GM12878 (cell line): Measurements from ENCODE around the gene IFI44L. TPM values are rescaled to one million over a fixed set of nuclear protein-coding genes. Genes with fewer than 3 reads are reported as not detected.

Experiments used
- ATAC-seq: fragments of 200-7000 bp; cut with Tn5 transposase; 3 replicates; pipeline ENCODE4 v1.9.1; 2020; ENCODE audit warnings: mild to moderate bottlenecking, moderate library complexity
- BruUV-seq: library from RNA; stranded (reverse); fragments of 400-500 nt; replicated peaks from 2 replicates; lab custom pipeline; 2021; lab: Mats Ljungman, UMichigan
- CTCF ChIA-PET: fragments of 300-600 bp; sonication (Branson Sonifier 250); formaldehyde crosslinking; extraction: SDS; loops from one replicate; lab custom pipeline; 2021; ENCODE audit warnings: inconsistent platforms; lab: Yijun Ruan, JAX
- POLR2A ChIA-PET: fragments of 350-600 bp; formaldehyde crosslinking; extraction: SDS; loops from one replicate; lab custom pipeline; 2021; ENCODE audit warnings: inconsistent platforms; lab: Charles Lee
- RAD21 ChIA-PET: fragments of 300-600 bp; sonication (Branson Sonifier 250); formaldehyde crosslinking; loops from one replicate; lab custom pipeline; 2023; ENCODE audit warnings: antibody characterized with exemption; ENCODE audit not compliant: unreplicated experiment; lab: Charles Lee
- SMC1A ChIA-PET: fragments of 300-600 bp; sonication (Branson Sonifier 250); formaldehyde crosslinking; loops from one replicate; lab custom pipeline; 2023; ENCODE audit not compliant: unreplicated experiment, uncharacterized antibody; lab: Charles Lee
- DNase-seq: peaks from one replicate; pipeline ENCODE4 v3.0.0-alpha.2; 2011; ENCODE audit warnings: low read depth, low spot score
- FAIRE-seq: peaks from 3 replicates; lab custom pipeline; 2011; peaks lifted over from hg19 to GRCh38; lab: Jason Lieb, UNC
- H2AFZ ChIP-seq: 2 replicates; pipeline ENCODE4 v1.6.0; 2011; ENCODE audit warnings: low read depth, low read length, control low read depth; ENCODE audit not compliant: control insufficient read depth
- H3K27ac ChIP-seq: 2 replicates; pipeline ENCODE4 v1.5.1; 2011; ENCODE audit warnings: control low read depth; ENCODE audit not compliant: control insufficient read depth, insufficient read depth
- H3K27me3 ChIP-seq, 2 experiments: replicated peaks in 1 of 2; 2 replicates each; pipeline versions ENCODE4 v1.6.0 to v1.6.1; 2011; ENCODE audit warnings: low read length in 1 of 2; ENCODE audit not compliant: control insufficient read depth in 2 of 2, insufficient read depth in 2 of 2
- H3K36me3 ChIP-seq, 2 experiments: 2 replicates each; pipeline ENCODE4 v1.5.1; 2011; ENCODE audit warnings: low read length in 1 of 2; ENCODE audit not compliant: control insufficient read depth in 2 of 2, insufficient read depth in 2 of 2
- H3K4me1 ChIP-seq: 2 replicates; pipeline ENCODE4 v1.6.1; 2011; ENCODE audit warnings: mild to moderate bottlenecking, low read length, moderate library complexity, mixed read lengths; ENCODE audit not compliant: control insufficient read depth, insufficient read depth
- H3K4me2 ChIP-seq: 2 replicates; pipeline ENCODE4 v1.6.0; 2011; ENCODE audit warnings: control low read depth; ENCODE audit not compliant: control insufficient read depth, insufficient read depth
- H3K4me3 ChIP-seq: fragments of 200-600 bp; sonication (generic); 2 replicates; pipeline ENCODE4 v1.5.1; 2016
- H3K79me2 ChIP-seq: 2 replicates; pipeline ENCODE4 v1.6.0; 2011; ENCODE audit warnings: low read length; ENCODE audit not compliant: control insufficient read depth, insufficient read depth
- H3K9ac ChIP-seq: 2 replicates; pipeline ENCODE4 v1.8.0; 2011; ENCODE audit warnings: low read length, control low read depth, mixed read lengths; ENCODE audit not compliant: control insufficient read depth, insufficient read depth
- H3K9me3 ChIP-seq: replicated peaks from 3 replicates; pipeline ENCODE4 v1.5.1; 2011; ENCODE audit warnings: mild to moderate bottlenecking, low read length; ENCODE audit not compliant: control insufficient read depth, insufficient read depth
- H4K20me1 ChIP-seq: 2 replicates; pipeline ENCODE4 v1.6.0; 2011; ENCODE audit not compliant: control insufficient read depth, insufficient read depth
- ASH2L ChIP-seq: fragments of 300-600, 200-600 bp; sonication (generic); IDR thresholded peaks from 2 replicates; pipeline ENCODE4 v1.6.1; 2017; ENCODE audit warnings: low read depth, mild to moderate bottlenecking, borderline replicate concordance
- KDM1A ChIP-seq: fragments of 200-600 bp; sonication (generic); IDR thresholded peaks from 2 replicates; pipeline ENCODE4 v1.6.1; 2016; ENCODE audit warnings: borderline replicate concordance
- MXI1 ChIP-seq: fragments of 150-350 bp; IDR thresholded peaks from 2 replicates; pipeline ENCODE4 v1.6.1; 2011; ENCODE audit warnings: low read depth, mild to moderate bottlenecking, inconsistent platforms, low read length, improper control_type of control experiment
- SIN3A ChIP-seq: IDR thresholded peaks from 2 replicates; pipeline ENCODE4 v1.6.1; 2012; ENCODE audit warnings: low read depth, low read length, improper control_type of control experiment
- WGBS: methylation state at CpG from one replicate; pipeline ENCODE4 v1.1.6; 2016; ENCODE audit warnings: low lambda C conversion rate; ENCODE audit not compliant: insufficient replicate concordance, insufficient coverage; ENCODE audit errors: missing lambda C conversion rate; 5-methylcytosine and 5-hydroxymethylcytosine counted together
- in situ Hi-C: fragments of 300-500 bp; cut with MboI; formaldehyde crosslinking; loops from 9 replicates; pipeline ENCODE4 v1.14.3; 2018; ENCODE audit warnings: mixed read lengths
- intact Hi-C: fragments of 100-400 bp; cut with micrococcal nuclease; formaldehyde crosslinking; loops from one replicate; pipeline ENCODE4 v1.14.2; 2022; ENCODE audit not compliant: unreplicated experiment
- polyA plus RNA-seq, 11 experiments: library from polyadenylated mRNA; depleted of rRNA in 4 of 11; unstranded in 6 of 11; stranded (reverse) in 5 of 11; fragments of >200 nt; fragmentation: Nextera tagmentation in 4 of 11; fragmentation: Illumina TruSeq in 1 of 11; extraction: Ambion mirVana in 4 of 11; extraction: Trizol in 1 of 11; gene quantifications; 1 replicate in 1 of 11; 2 replicates in 10 of 11; pipeline versions ENCODE4 v1.2.1 to v1.2.3, GENCODE V29; 2011 to 2016; ENCODE audit warnings: inconsistent platforms in 2 of 11, missing spikeins in 2 of 11, low read depth in 1 of 11
- total RNA-seq, 4 experiments: library from RNA; depleted of rRNA in 3 of 4; stranded (reverse); fragments of >200 nt in 3 of 4; fragmentation: Illumina TruSeq in 1 of 4; extraction: Trizol in 1 of 4; gene quantifications; 2 replicates each; pipeline versions ENCODE4 v1.2.1 to v1.2.3, GENCODE V29; 2013 to 2021
- TF ChIP-seq, protein P1 (sequence below): IDR thresholded peaks from 2 replicates; pipeline ENCODE4 v1.6.1; 2012; ENCODE audit warnings: improper control_type of control experiment, low read depth, low read length; ENCODE audit not compliant: insufficient replicate concordance
- TF ChIP-seq, protein P2 (sequence below): fragments of 450-650 bp; formaldehyde crosslinking; IDR thresholded peaks from 2 replicates; pipeline ENCODE4 v1.4.0; 2020; ENCODE audit warnings: mild to moderate bottlenecking, moderate library complexity
- TF ChIP-seq, protein P3 (sequence below): IDR thresholded peaks from 2 replicates; pipeline ENCODE4 v1.6.1; 2012; ENCODE audit warnings: low read depth, low read length, improper control_type of control experiment
- TF ChIP-seq, protein P4 (sequence below): fragments of 450-650 bp; IDR thresholded peaks from 2 replicates; pipeline ENCODE4 v1.6.1; 2017; ENCODE audit warnings: mild to moderate bottlenecking, low read depth, inconsistent platforms; ENCODE audit not compliant: poor library complexity, severe bottlenecking

IFI44L gene
- total and polyA plus RNA-seq, 10 of the 15 experiments (the other 5 are each of a cell fraction or from before 2014, with no cell fraction given) = 58.0 to 371 (median 173) TPM

DNA sequence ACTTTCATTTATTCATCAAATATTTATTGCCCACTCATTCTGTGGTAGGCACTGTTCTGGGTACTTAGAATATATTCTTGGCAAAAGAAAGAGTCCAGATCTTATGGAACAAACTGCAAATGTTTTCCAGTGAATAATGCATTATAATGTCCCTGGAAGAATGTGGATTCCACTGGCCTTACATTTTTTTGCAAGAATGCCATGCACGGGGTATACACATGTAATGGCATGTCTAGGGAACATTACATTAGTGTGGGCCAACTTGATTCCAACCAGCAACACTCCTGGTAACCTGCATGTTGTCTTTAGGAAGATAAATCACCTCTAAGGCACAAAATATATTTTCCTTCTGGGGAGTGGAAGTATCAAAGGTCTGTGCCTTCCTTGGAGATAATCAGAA, 33.0 kb upstream of the IFI44L start:
- H3K36me3 ChIP-seq = no peaks in the 10 kb centered on the region
- no peak for TF ChIP-seq MXI1
- TF ChIP-seq SIN3A = no peak
- TF ChIP-seq, protein P1, sequence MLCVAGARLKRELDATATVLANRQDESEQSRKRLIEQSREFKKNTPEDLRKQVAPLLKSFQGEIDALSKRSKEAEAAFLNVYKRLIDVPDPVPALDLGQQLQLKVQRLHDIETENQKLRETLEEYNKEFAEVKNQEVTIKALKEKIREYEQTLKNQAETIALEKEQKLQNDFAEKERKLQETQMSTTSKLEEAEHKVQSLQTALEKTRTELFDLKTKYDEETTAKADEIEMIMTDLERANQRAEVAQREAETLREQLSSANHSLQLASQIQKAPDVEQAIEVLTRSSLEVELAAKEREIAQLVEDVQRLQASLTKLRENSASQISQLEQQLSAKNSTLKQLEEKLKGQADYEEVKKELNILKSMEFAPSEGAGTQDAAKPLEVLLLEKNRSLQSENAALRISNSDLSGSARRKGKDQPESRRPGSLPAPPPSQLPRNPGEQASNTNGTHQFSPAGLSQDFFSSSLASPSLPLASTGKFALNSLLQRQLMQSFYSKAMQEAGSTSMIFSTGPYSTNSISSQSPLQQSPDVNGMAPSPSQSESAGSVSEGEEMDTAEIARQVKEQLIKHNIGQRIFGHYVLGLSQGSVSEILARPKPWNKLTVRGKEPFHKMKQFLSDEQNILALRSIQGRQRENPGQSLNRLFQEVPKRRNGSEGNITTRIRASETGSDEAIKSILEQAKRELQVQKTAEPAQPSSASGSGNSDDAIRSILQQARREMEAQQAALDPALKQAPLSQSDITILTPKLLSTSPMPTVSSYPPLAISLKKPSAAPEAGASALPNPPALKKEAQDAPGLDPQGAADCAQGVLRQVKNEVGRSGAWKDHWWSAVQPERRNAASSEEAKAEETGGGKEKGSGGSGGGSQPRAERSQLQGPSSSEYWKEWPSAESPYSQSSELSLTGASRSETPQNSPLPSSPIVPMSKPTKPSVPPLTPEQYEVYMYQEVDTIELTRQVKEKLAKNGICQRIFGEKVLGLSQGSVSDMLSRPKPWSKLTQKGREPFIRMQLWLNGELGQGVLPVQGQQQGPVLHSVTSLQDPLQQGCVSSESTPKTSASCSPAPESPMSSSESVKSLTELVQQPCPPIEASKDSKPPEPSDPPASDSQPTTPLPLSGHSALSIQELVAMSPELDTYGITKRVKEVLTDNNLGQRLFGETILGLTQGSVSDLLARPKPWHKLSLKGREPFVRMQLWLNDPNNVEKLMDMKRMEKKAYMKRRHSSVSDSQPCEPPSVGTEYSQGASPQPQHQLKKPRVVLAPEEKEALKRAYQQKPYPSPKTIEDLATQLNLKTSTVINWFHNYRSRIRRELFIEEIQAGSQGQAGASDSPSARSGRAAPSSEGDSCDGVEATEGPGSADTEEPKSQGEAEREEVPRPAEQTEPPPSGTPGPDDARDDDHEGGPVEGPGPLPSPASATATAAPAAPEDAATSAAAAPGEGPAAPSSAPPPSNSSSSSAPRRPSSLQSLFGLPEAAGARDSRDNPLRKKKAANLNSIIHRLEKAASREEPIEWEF = no peak
- TF ChIP-seq, protein P2, sequence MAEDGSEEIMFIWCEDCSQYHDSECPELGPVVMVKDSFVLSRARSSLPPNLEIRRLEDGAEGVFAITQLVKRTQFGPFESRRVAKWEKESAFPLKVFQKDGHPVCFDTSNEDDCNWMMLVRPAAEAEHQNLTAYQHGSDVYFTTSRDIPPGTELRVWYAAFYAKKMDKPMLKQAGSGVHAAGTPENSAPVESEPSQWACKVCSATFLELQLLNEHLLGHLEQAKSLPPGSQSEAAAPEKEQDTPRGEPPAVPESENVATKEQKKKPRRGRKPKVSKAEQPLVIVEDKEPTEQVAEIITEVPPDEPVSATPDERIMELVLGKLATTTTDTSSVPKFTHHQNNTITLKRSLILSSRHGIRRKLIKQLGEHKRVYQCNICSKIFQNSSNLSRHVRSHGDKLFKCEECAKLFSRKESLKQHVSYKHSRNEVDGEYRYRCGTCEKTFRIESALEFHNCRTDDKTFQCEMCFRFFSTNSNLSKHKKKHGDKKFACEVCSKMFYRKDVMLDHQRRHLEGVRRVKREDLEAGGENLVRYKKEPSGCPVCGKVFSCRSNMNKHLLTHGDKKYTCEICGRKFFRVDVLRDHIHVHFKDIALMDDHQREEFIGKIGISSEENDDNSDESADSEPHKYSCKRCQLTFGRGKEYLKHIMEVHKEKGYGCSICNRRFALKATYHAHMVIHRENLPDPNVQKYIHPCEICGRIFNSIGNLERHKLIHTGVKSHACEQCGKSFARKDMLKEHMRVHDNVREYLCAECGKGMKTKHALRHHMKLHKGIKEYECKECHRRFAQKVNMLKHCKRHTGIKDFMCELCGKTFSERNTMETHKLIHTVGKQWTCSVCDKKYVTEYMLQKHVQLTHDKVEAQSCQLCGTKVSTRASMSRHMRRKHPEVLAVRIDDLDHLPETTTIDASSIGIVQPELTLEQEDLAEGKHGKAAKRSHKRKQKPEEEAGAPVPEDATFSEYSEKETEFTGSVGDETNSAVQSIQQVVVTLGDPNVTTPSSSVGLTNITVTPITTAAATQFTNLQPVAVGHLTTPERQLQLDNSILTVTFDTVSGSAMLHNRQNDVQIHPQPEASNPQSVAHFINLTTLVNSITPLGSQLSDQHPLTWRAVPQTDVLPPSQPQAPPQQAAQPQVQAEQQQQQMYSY (CRISPR knock-in tag) = no peak
- TF ChIP-seq KDM1A = no peak
- no peak for TF ChIP-seq ASH2L
- TF ChIP-seq, protein P3, sequence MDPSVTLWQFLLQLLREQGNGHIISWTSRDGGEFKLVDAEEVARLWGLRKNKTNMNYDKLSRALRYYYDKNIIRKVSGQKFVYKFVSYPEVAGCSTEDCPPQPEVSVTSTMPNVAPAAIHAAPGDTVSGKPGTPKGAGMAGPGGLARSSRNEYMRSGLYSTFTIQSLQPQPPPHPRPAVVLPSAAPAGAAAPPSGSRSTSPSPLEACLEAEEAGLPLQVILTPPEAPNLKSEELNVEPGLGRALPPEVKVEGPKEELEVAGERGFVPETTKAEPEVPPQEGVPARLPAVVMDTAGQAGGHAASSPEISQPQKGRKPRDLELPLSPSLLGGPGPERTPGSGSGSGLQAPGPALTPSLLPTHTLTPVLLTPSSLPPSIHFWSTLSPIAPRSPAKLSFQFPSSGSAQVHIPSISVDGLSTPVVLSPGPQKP = no peak
- TF ChIP-seq, protein P4, sequence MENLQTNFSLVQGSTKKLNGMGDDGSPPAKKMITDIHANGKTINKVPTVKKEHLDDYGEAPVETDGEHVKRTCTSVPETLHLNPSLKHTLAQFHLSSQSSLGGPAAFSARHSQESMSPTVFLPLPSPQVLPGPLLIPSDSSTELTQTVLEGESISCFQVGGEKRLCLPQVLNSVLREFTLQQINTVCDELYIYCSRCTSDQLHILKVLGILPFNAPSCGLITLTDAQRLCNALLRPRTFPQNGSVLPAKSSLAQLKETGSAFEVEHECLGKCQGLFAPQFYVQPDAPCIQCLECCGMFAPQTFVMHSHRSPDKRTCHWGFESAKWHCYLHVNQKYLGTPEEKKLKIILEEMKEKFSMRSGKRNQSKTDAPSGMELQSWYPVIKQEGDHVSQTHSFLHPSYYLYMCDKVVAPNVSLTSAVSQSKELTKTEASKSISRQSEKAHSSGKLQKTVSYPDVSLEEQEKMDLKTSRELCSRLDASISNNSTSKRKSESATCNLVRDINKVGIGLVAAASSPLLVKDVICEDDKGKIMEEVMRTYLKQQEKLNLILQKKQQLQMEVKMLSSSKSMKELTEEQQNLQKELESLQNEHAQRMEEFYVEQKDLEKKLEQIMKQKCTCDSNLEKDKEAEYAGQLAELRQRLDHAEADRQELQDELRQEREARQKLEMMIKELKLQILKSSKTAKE = no peak
- TF ChIP-seq, all 136 proteins: peak for 0
- RAD21 ChIA-PET = no interaction called here
- SMC1A ChIA-PET = interaction anchor here (1.3 kb wide), 1 partner anchor 10 kb away, joined by 3 read pairs; no protein-coding TSS in a partner anchor
- in situ Hi-C loops = no loop called here
- POLR2A ChIA-PET = no interaction called here
- Histone ChIP-seq H4K20me1 (no peaks in the 10 kb centered on the region), H3K4me2 (no peak overlapping the region), H3K27ac (no peak overlapping the region), H3K79me2 (no peaks in the 10 kb centered on the region), H3K9ac (no peak overlapping the region), H3K27me3 (no peaks in the 10 kb centered on the region; a peak in 1 of 4 replicates), H3K4me1 (no peaks in the 10 kb centered on the region), H3K9me3 (no peaks in the 10 kb centered on the region), H2AFZ (no peak overlapping the region), H3K4me3 (no peak overlapping the region)
- CTCF ChIA-PET = no interaction called here
- no peak for FAIRE-seq
- DNase-seq = no peak
- intact Hi-C loops = no loop called here
- ATAC-seq = no peak
- WGBS = 0% methylated on average over 1 of the region's 1 CpG
- no TSS peak for BruUV-seq
